SK-N-SH (cell line): ENCODE data around the gene IRF3. TPM values are rescaled to one million over a fixed set of nuclear protein-coding genes. Genes with fewer than 3 reads are reported as not detected.

Experiments used
- CTCF ChIA-PET: fragments of 300-600, 350-600 bp; formaldehyde crosslinking; extraction: SDS; loops from one replicate; lab custom pipeline; 2021; lab: Yijun Ruan, JAX
- POLR2A ChIA-PET: fragments of 350-600 bp; sonication (Branson Sonifier 250); formaldehyde crosslinking; extraction: SDS; loops from one replicate; lab custom pipeline; 2020; ENCODE audit warnings: antibody characterized with exemption, inconsistent platforms; lab: Yijun Ruan, JAX
- DNase-seq: peaks from one replicate; pipeline ENCODE4 v3.0.0; 2012
- H2AFZ ChIP-seq: fragments of 200-600 bp; sonication (generic); 2 replicates; pipeline ENCODE4 v1.8.1; 2016; ENCODE audit warnings: antibody characterized with exemption, mild to moderate bottlenecking, low read depth
- H3F3A ChIP-seq: fragments of 200-600 bp; sonication (generic); replicated peaks from 2 replicates; pipeline ENCODE3; 2016; ENCODE audit warnings: antibody characterized with exemption, mild to moderate bottlenecking; ENCODE audit not compliant: insufficient read depth
- H3K27ac ChIP-seq, 2 experiments: fragments of 200-500 bp in 1 of 2; fragments of 200-600 bp in 1 of 2; sonication (Bioruptor generic) in 1 of 2; sonication (generic), shearing (Covaris generic) in 1 of 2; 2 replicates each; pipeline versions ENCODE4 v1.5.1 to v1.6.1; 2014 to 2016; ENCODE audit warnings: low read depth in 2 of 2, inconsistent platforms in 1 of 2, low read length in 1 of 2, mild to moderate bottlenecking in 1 of 2, mixed read lengths in 1 of 2
- H3K27me3 ChIP-seq: fragments of 200-600 bp; sonication (generic), shearing (Covaris generic); 2 replicates; pipeline ENCODE4 v1.6.1; 2016; ENCODE audit warnings: mixed run types; ENCODE audit not compliant: insufficient read depth
- H3K36me3 ChIP-seq, 2 experiments: fragments of 200-500 bp in 1 of 2; fragments of 200-600 bp in 1 of 2; sonication (Bioruptor generic) in 1 of 2; sonication (generic) in 1 of 2; replicated peaks in 1 of 2; 2 replicates each; pipeline versions ENCODE3 to v1.5.1; 2014 to 2016; ENCODE audit warnings: low read length in 1 of 2, mild to moderate bottlenecking in 1 of 2; ENCODE audit not compliant: insufficient read depth in 2 of 2, control insufficient read depth in 1 of 2
- H3K4me1 ChIP-seq, 2 experiments: fragments of 200-500 bp in 1 of 2; fragments of 200-600 bp in 1 of 2; sonication (Bioruptor generic) in 1 of 2; sonication (generic), shearing (Covaris generic) in 1 of 2; 2 replicates each; pipeline versions ENCODE4 v1.5.1 to v1.6.1; 2014 to 2016; ENCODE audit warnings: low read depth in 1 of 2, low read length in 1 of 2, mixed run types in 1 of 2; ENCODE audit not compliant: insufficient read depth in 2 of 2, control insufficient read depth in 1 of 2
- H3K4me2 ChIP-seq: fragments of 200-600 bp; sonication (generic), shearing (Covaris generic); 2 replicates; pipeline ENCODE4 v1.6.1; 2017; ENCODE audit warnings: mixed run types
- H3K4me3 ChIP-seq, 2 experiments: fragments of 200-500 bp in 1 of 2; fragments of 200-600 bp in 1 of 2; sonication (Bioruptor generic) in 1 of 2; sonication (generic), shearing (Covaris generic) in 1 of 2; 2 replicates each; pipeline versions ENCODE4 v1.5.1 to v1.8.1; 2014 to 2016; ENCODE audit warnings: low read depth in 2 of 2, inconsistent platforms in 1 of 2, low read length in 1 of 2, mild to moderate bottlenecking in 1 of 2, mixed read lengths in 1 of 2, moderate library complexity in 1 of 2
- H3K79me2 ChIP-seq: fragments of 200-600 bp; sonication (generic); 2 replicates; pipeline ENCODE4 v1.8.1; 2017; ENCODE audit warnings: mild to moderate bottlenecking; ENCODE audit not compliant: insufficient read depth
- H3K9ac ChIP-seq: fragments of 200-600 bp; sonication (generic); 2 replicates; pipeline ENCODE4 v1.6.1; 2017; ENCODE audit warnings: mixed run types
- H3K9me2 ChIP-seq: fragments of 200-600 bp; sonication (generic); 2 replicates; pipeline ENCODE4 v1.6.1; 2017; ENCODE audit warnings: mixed run types
- H3K9me3 ChIP-seq: fragments of 200-600 bp; sonication (generic); 2 replicates; pipeline ENCODE4 v1.6.1; 2017; ENCODE audit warnings: mixed run types, mild to moderate bottlenecking, moderate library complexity
- H4K20me1 ChIP-seq: fragments of 200-600 bp; sonication (generic); 2 replicates; pipeline ENCODE4 v1.6.1; 2017; ENCODE audit warnings: mild to moderate bottlenecking, mixed run types; ENCODE audit not compliant: insufficient read depth
- EP300 ChIP-seq, 2 experiments: IDR thresholded peaks; 2 replicates each; pipeline versions ENCODE4 v1.4.0 to v1.6.1; 2012; ENCODE audit warnings: borderline replicate concordance in 1 of 2, low read depth in 1 of 2, low read length in 1 of 2
- EZH2phosphoT487 ChIP-seq: fragments of 200-600 bp; sonication (generic); IDR thresholded peaks from 2 replicates; pipeline ENCODE4 v1.6.1; 2017; ENCODE audit warnings: low read depth, mixed run types, mild to moderate bottlenecking, antibody characterized with exemption, moderate library complexity, borderline replicate concordance
- FOXJ3 ChIP-seq: sonication (generic); formaldehyde crosslinking; IDR thresholded peaks from 2 replicates; pipeline ENCODE4 v1.5.1; 2020; ENCODE audit warnings: mild to moderate bottlenecking, missing genetic modification reagents
- FOXM1 ChIP-seq: IDR thresholded peaks from 2 replicates; pipeline ENCODE4 v1.4.0; 2012; ENCODE audit warnings: low read depth, mild to moderate bottlenecking
- GABPA ChIP-seq: IDR thresholded peaks from 2 replicates; pipeline ENCODE4 v1.4.0; 2012; ENCODE audit warnings: low read depth, mild to moderate bottlenecking
- GATA2 ChIP-seq: sonication (generic); formaldehyde crosslinking; IDR thresholded peaks from 2 replicates; pipeline ENCODE4 v1.5.0; 2020; ENCODE audit warnings: mild to moderate bottlenecking, missing genetic modification reagents
- JUND ChIP-seq: IDR thresholded peaks from 2 replicates; pipeline ENCODE4 v1.4.0; 2012
- MEF2A ChIP-seq: IDR thresholded peaks from 2 replicates; pipeline ENCODE4 v1.4.0; 2012; ENCODE audit warnings: low read depth, borderline replicate concordance
- MXI1 ChIP-seq: IDR thresholded peaks from 2 replicates; pipeline ENCODE4 v1.6.1; 2012; ENCODE audit warnings: mild to moderate bottlenecking, low read depth, low read length, improper control_type of control experiment
- NFIC ChIP-seq: IDR thresholded peaks from 2 replicates; pipeline ENCODE4 v1.4.0; 2012; ENCODE audit warnings: borderline replicate concordance
- NRF1 ChIP-seq: IDR thresholded peaks from 2 replicates; pipeline ENCODE4 v1.6.1; 2012; ENCODE audit warnings: low read depth, mild to moderate bottlenecking, low read length
- RAD21 ChIP-seq: IDR thresholded peaks from 2 replicates; pipeline ENCODE4 v1.6.1; 2012; ENCODE audit warnings: mild to moderate bottlenecking, low read length
- SMC3 ChIP-seq: IDR thresholded peaks from 2 replicates; pipeline ENCODE4 v1.6.1; 2012; ENCODE audit warnings: low read depth, low read length, improper control_type of control experiment
- TAF1 ChIP-seq: IDR thresholded peaks from 2 replicates; pipeline ENCODE4 v1.6.1; 2012; ENCODE audit warnings: low read depth, mild to moderate bottlenecking, low read length, moderate library complexity, borderline replicate concordance
- TCF12 ChIP-seq: IDR thresholded peaks from 2 replicates; pipeline ENCODE4 v1.4.0; 2012
- TEAD4 ChIP-seq: IDR thresholded peaks from 2 replicates; pipeline ENCODE4 v1.4.0; 2012; ENCODE audit warnings: mild to moderate bottlenecking, borderline replicate concordance; ENCODE audit not compliant: insufficient read depth
- YY1 ChIP-seq: IDR thresholded peaks from 2 replicates; pipeline ENCODE4 v1.4.0; 2012; ENCODE audit warnings: low read depth, mild to moderate bottlenecking
- WGBS: methylation state at CpG from one replicate; pipeline ENCODE4 v1.1.6; 2017; ENCODE audit warnings: low lambda C conversion rate; 5-methylcytosine and 5-hydroxymethylcytosine counted together
- polyA plus RNA-seq, 3 experiments: library from polyadenylated mRNA; depleted of rRNA; stranded (reverse); fragments of >200 nt; gene quantifications; 2 replicates each; pipeline ENCODE4 v1.2.3, GENCODE V29; 2012
- TF ChIP-seq, protein P1 (sequence below): fragments of 200-600 bp; sonication (generic); IDR thresholded peaks from 2 replicates; pipeline ENCODE4 v1.6.1; 2017; ENCODE audit warnings: antibody characterized with exemption, mild to moderate bottlenecking, moderate library complexity
- TF ChIP-seq, protein P2 (sequence below): fragments of 150-350 bp; IDR thresholded peaks from 2 replicates; pipeline ENCODE4 v1.6.1; 2016; ENCODE audit warnings: mild to moderate bottlenecking, low read depth, low read length
- TF ChIP-seq, protein P3 (sequence below): IDR thresholded peaks from 2 replicates; pipeline ENCODE4; 2012
- TF ChIP-seq, protein P4 (sequence below): IDR thresholded peaks from 2 replicates; pipeline ENCODE4 v1.6.1; 2012; ENCODE audit warnings: mild to moderate bottlenecking, low read depth, low read length, moderate library complexity

The IRF3 gene
- polyA plus RNA-seq, 1 of the 3 experiments (the other 2 are of a cell fraction): 112 TPM

DNA sequence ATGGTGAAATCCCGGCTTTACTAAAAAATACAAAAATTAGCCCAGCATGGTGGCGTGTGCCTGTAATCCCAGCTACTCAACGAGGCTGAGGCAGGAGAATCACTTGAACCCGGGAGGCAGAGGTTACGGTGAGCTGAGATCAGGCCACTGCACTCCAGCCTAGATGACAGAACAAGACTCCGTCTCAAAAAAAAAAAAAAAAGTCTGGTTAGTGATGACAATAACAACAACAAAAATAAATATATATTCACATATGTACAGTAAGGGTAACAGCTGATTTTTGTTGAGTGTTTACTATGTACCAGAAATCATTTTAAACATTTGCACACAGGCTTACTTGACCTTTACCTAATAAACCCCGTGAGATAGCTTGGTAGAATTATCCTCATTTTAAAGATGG lies 48.7 kb downstream of the IRF3 start (continued):
- TF ChIP-seq FOXJ3 (CRISPR knock-in tag) (no peak), GATA2 (CRISPR knock-in tag) (no peak), TCF12 (no peak), SMC3 (no peak), GABPA (no peak), EZH2phosphoT487 (no peak)
- TF ChIP-seq, protein P1, sequence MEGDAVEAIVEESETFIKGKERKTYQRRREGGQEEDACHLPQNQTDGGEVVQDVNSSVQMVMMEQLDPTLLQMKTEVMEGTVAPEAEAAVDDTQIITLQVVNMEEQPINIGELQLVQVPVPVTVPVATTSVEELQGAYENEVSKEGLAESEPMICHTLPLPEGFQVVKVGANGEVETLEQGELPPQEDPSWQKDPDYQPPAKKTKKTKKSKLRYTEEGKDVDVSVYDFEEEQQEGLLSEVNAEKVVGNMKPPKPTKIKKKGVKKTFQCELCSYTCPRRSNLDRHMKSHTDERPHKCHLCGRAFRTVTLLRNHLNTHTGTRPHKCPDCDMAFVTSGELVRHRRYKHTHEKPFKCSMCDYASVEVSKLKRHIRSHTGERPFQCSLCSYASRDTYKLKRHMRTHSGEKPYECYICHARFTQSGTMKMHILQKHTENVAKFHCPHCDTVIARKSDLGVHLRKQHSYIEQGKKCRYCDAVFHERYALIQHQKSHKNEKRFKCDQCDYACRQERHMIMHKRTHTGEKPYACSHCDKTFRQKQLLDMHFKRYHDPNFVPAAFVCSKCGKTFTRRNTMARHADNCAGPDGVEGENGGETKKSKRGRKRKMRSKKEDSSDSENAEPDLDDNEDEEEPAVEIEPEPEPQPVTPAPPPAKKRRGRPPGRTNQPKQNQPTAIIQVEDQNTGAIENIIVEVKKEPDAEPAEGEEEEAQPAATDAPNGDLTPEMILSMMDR: no peak
- TF ChIP-seq, protein P2, sequence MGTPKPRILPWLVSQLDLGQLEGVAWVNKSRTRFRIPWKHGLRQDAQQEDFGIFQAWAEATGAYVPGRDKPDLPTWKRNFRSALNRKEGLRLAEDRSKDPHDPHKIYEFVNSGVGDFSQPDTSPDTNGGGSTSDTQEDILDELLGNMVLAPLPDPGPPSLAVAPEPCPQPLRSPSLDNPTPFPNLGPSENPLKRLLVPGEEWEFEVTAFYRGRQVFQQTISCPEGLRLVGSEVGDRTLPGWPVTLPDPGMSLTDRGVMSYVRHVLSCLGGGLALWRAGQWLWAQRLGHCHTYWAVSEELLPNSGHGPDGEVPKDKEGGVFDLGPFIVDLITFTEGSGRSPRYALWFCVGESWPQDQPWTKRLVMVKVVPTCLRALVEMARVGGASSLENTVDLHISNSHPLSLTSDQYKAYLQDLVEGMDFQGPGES: no peak

DNA sequence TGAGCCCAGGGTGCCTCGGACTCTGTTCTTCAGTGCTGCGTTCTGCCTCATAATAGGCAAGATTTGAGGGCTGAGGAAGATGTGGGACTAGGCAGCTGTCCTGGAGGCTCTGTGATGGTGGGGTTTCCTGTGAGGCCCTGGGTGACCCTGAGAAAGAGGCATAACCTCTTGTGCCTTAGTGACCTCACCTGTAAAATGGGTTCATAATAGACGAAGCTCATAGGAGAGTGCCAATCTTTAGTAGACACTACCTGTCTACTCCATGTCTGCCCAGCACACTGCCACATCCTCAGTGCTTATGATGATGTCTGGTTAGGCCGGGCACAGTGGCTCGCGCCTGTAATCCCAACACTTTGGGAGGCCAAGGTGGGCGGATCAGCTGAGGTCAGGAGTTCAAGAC lies 49.1 kb downstream of the IRF3 start:
- Histone ChIP-seq H3K27ac (no peak overlapping the region), H3K4me1 (peaks cover 0 to 14% of the 10 kb centered on the region in 2 experiments; a peak in 3 of 4 replicates), H3K4me3 (no peak overlapping the region)
- DNase-seq: no peak
- TF ChIP-seq NFIC (no peak), FOXM1 (no peak), MXI1 (no peak), JUND (no peak), YY1 (no peak), NRF1 (no peak), TAF1 (no peak), RAD21 (no peak), MEF2A (no peak), TEAD4 (no peak), EZH2phosphoT487 (no peak), EP300 (IDR thresholded peaks at IDR 0.05; ENCODE audit: borderline replicate concordance in 1 of 2, low read depth in 1 of 2, low read length in 1 of 2) (no peak), TCF12 (no peak)
- TF ChIP-seq, protein P3, sequence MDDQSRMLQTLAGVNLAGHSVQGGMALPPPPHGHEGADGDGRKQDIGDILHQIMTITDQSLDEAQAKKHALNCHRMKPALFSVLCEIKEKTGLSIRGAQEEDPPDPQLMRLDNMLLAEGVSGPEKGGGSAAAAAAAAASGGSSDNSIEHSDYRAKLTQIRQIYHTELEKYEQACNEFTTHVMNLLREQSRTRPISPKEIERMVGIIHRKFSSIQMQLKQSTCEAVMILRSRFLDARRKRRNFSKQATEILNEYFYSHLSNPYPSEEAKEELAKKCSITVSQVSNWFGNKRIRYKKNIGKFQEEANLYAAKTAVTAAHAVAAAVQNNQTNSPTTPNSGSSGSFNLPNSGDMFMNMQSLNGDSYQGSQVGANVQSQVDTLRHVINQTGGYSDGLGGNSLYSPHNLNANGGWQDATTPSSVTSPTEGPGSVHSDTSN: no peak
- TF ChIP-seq, protein P4, sequence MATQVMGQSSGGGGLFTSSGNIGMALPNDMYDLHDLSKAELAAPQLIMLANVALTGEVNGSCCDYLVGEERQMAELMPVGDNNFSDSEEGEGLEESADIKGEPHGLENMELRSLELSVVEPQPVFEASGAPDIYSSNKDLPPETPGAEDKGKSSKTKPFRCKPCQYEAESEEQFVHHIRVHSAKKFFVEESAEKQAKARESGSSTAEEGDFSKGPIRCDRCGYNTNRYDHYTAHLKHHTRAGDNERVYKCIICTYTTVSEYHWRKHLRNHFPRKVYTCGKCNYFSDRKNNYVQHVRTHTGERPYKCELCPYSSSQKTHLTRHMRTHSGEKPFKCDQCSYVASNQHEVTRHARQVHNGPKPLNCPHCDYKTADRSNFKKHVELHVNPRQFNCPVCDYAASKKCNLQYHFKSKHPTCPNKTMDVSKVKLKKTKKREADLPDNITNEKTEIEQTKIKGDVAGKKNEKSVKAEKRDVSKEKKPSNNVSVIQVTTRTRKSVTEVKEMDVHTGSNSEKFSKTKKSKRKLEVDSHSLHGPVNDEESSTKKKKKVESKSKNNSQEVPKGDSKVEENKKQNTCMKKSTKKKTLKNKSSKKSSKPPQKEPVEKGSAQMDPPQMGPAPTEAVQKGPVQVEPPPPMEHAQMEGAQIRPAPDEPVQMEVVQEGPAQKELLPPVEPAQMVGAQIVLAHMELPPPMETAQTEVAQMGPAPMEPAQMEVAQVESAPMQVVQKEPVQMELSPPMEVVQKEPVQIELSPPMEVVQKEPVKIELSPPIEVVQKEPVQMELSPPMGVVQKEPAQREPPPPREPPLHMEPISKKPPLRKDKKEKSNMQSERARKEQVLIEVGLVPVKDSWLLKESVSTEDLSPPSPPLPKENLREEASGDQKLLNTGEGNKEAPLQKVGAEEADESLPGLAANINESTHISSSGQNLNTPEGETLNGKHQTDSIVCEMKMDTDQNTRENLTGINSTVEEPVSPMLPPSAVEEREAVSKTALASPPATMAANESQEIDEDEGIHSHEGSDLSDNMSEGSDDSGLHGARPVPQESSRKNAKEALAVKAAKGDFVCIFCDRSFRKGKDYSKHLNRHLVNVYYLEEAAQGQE: no peak
- TF ChIP-seq, all 33 proteins: peak for 0
- peaks cover 26 to 31% of the 10 kb centered on the region in 2 experiments for H3K36me3 ChIP-seq
- POLR2A ChIA-PET: no interaction called here
- 100% methylated on average over 5 of the region's 7 CpGs for WGBS
- H3K27me3 ChIP-seq: no peaks in the 10 kb centered on the region
- no peak overlapping the region for H3K4me2 ChIP-seq
- no peak overlapping the region for H2AFZ ChIP-seq
- CTCF ChIA-PET: interaction anchor here (1.4 kb wide), 1 partner anchor 56 kb away, joined by 4 read pairs; no protein-coding TSS in a partner anchor
- peaks cover 62% of the 10 kb centered on the region for H3K79me2 ChIP-seq
- H3K9me3 ChIP-seq: no peaks in the 10 kb centered on the region
- peaks cover 12% of the 10 kb centered on the region for H3F3A ChIP-seq
- H3K9ac ChIP-seq: no peak overlapping the region
- no peaks in the 10 kb centered on the region for H3K9me2 ChIP-seq
- peaks cover 36% of the 10 kb centered on the region for H4K20me1 ChIP-seq
